Esophagus squamous epithelium (tissue), 4 donors: Measurements from ENCODE around the gene SPC24.

ENCODE experiments used
- CTCF ChIP-seq, 6 experiments: fragments of 450-650 bp in 4 of 6; fragments of 200-600 bp in 2 of 6; sonication (generic) in 2 of 6; IDR thresholded peaks; one replicate each; pipeline ENCODE4 v1.5.1; 2016 to 2019; ENCODE audit warnings: antibody characterized with exemption in 6 of 6, mild to moderate bottlenecking in 4 of 6, moderate library complexity in 4 of 6
- POLR2A ChIP-seq, 4 donors: fragments of 450-650 bp; IDR thresholded peaks; one replicate each; pipeline ENCODE4 v1.6.1; 2017; ENCODE audit warnings: antibody characterized with exemption in 4 of 4, mild to moderate bottlenecking in 4 of 4, moderate library complexity in 3 of 4

- TF ChIP-seq CTCF (IDR thresholded peaks at IDR 0.05) (no peak), POLR2A (IDR thresholded peaks at IDR 0.05) (no peak)
These were observed 49.4 kb upstream of the SPC24 start for GRCh38 chr19:11204943-11205349.
